Stomach smooth muscle (tissue), 2 donors: ENCODE data around the gene ACO2.
A peak's percentile ranks its signal among the peaks of the same experiment; 100 is the strongest.
"Not testable (repeated sequence)": the region's sequence is repeated elsewhere in the genome, so short reads cannot be mapped to it uniquely, and the experiment has no call there.

Experiments
- H3K27ac ChIP-seq: one replicate; pipeline ENCODE4 v1.7.0; 2013; ENCODE audit warnings: mild to moderate bottlenecking, low read length, inconsistent platforms
- H3K27me3 ChIP-seq, 2 donors: one replicate each; pipeline ENCODE4 v1.7.0; 2013; ENCODE audit warnings: low read length in 2 of 2; ENCODE audit not compliant: insufficient read depth in 2 of 2, control insufficient read depth in 1 of 2
- H3K36me3 ChIP-seq, 2 donors: one replicate each; pipeline ENCODE4 v1.7.0; 2013; ENCODE audit warnings: low read length in 2 of 2; ENCODE audit not compliant: control insufficient read depth in 2 of 2, insufficient read depth in 2 of 2
- H3K4me1 ChIP-seq: one replicate; pipeline ENCODE4 v1.7.0; 2013; ENCODE audit warnings: low read length; ENCODE audit not compliant: control insufficient read depth, insufficient read depth
- H3K4me3 ChIP-seq, 2 donors: one replicate each; pipeline ENCODE4 v1.7.0; 2013; ENCODE audit warnings: low read length in 2 of 2
- H3K9ac ChIP-seq, 2 donors: one replicate each; pipeline ENCODE4 v1.7.0; 2013; ENCODE audit warnings: low read length in 2 of 2, mild to moderate bottlenecking in 1 of 2
- H3K9me3 ChIP-seq, 2 donors: one replicate each; pipeline ENCODE4 v1.7.0; 2013; ENCODE audit warnings: low read length in 2 of 2; ENCODE audit not compliant: control insufficient read depth in 2 of 2
- donor health status: healthy.
- donor health status: Pancreatic carcinoma.

ACO2 gene

DNA sequence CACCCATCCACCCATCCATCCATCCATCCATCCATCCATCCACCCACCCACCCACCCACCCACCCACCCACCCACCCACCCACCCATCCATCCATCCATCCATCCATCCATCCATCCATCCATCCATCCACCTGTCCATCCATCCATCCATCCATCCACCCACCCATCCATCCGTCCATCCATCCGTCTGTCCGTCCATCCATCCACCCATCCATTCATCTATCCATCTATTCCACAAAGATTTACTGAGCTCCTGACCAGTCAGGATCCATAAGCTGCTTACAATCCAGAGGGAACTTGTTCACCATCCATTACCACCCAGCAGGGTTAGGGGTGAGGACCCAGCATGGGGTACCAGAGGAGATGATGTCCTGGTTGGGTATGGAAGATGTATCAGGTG, 103.4 kb downstream of the ACO2 start:
- not testable (repeated sequence) for H3K27me3 ChIP-seq, H3K27ac ChIP-seq, H3K4me3 ChIP-seq, H3K9me3 ChIP-seq, H3K9ac ChIP-seq, H3K36me3 ChIP-seq
- peaks cover 13% of the 10 kb centered on the region for H3K4me1 ChIP-seq

DNA sequence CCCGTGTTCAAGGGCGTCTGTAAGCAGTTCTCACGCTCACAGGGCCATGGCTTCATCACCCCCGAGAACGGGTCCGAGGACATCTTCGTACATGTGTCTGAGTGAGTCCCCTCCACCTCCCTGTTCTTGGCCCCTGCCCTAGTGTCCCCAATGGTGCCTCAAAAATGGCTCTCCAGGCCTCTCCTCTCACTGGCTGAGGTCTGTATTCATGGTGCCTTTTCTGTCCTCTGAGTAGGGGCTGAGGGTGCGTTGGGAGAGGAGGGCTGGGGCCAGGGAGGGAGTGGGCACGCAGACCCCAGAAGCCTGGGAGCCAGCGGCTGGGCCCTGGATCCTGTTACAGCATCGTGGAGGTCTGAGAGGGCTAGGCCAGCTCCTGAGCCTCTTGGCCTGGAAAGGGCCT, 104.8 kb downstream of the ACO2 start:
- Histone ChIP-seq H3K4me3 (no peak overlapping the region), H3K27me3 (no peaks in the 10 kb centered on the region), H3K9me3 (no peaks in the 10 kb centered on the region), H3K36me3 (peaks cover 8 to 12% of the 10 kb centered on the region in 2 donors), H3K27ac (no peak overlapping the region), H3K9ac (no peak overlapping the region), H3K4me1 (peaks cover 12% of the 10 kb centered on the region)

DNA sequence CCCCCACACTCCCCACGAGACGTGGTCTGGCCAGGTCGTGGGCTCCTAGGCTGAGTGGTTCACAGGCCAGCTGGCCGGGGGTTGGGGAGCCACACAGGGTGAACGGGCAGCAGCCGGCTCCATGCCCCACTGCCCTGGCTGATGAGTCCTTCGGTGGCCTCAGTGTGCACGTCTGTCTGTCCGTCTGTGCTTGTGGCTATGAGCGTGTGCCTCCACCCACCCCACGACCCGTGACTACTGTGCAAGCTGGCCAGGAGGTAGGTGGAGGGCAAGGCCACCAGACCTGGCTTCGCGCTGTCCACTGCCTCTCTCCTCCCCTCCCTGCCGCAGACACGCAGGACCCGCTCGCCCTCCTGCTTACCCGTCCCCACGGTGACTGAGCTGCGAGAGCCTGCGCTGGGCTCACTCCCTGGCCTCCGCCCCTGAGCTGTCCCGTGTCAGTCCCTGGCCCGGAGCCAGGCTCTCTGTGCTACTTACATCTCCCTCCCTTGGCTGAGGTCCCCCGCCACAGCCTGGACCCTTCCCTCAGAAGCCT, 106.0 kb downstream of the ACO2 start:
- Histone ChIP-seq H3K27me3 (no peaks in the 10 kb centered on the region), H3K9me3 (no peaks in the 10 kb centered on the region), H3K36me3 (peaks cover 14 to 18% of the 10 kb centered on the region in 2 donors), H3K9ac (no peak overlapping the region), H3K4me3 (peak overlapping the region in 1 of 2 donors; percentile 3), H3K27ac (no peak overlapping the region), H3K4me1 (peaks cover 12% of the 10 kb centered on the region)

DNA sequence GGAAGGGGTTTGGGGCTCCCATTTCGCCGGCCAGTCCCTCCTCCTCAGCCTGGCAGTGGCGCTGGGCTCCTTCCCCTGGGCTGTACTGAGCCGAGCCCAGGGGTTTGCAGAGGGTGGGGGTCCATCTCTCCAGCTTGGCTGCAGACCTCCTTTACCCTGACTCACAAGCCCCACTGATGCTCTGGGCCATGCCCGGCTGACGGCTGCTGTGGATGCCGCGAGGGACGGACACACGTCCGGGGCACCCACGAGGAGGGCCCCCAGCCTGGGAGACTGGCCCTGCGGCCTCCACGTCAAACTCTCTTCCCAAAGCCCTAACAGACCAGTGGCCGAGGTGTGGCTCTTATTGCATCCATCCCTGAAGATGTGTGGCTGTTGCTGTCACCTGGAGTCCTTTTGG, 106.6 kb downstream of the ACO2 start:
- Histone ChIP-seq H3K27me3 (no peaks in the 10 kb centered on the region), H3K9ac (no peak overlapping the region), H3K4me1 (peaks cover 12% of the 10 kb centered on the region), H3K9me3 (no peaks in the 10 kb centered on the region), H3K4me3 (no peak overlapping the region), H3K36me3 (peaks cover 18% of the 10 kb centered on the region in 2 donors), H3K27ac (no peak overlapping the region)

DNA sequence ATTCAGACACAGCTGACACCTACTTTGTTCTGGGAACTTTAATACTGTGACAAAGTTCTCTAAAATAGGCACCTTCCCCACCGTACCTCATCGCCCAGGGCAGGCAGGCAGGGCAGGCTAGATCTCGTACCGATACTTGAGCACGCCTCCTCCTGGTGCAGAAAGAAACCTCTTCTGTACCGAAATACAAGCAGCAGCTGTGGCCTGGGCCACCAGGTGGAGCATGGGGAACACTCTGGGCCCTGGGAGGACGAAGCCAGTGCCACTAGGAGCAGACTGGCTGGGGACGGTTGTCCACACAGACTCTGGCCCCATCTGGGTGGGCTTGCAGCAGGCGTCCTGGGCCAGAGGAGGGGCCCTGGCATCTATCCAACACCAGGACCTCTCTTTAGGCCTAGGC, 108.0 kb downstream of the ACO2 start:
- Histone ChIP-seq H3K36me3 (peaks cover 18% of the 10 kb centered on the region in 2 donors), H3K4me3 (no peak overlapping the region), H3K9ac (no peak overlapping the region), H3K27ac (no peak overlapping the region), H3K9me3 (no peaks in the 10 kb centered on the region), H3K27me3 (no peaks in the 10 kb centered on the region), H3K4me1 (peaks cover 12% of the 10 kb centered on the region)

DNA sequence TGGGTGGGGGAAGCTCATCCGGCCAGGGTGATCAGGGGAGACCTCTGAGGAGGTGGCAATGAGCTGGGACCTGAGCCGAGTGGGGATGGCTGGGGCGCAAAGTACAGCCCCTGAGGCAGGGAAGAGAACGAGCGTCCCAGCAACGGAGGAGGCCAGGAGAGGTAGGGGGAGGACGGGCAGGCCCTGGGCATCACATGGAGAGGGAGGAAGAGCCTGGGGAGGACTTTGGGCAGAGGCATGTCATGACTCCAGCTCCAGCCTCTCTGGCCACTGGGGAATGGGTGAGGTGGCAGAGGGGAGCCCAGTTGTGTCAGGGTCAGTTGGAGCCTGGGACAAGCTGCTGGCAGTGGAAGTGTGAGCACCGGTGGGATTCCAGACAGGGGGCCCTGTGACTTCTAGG, 109.2 kb downstream of the ACO2 start:
- H3K9ac ChIP-seq: no peak overlapping the region
- H3K4me1 ChIP-seq: peaks cover 12% of the 10 kb centered on the region
- H3K36me3 ChIP-seq: peaks cover 18 to 27% of the 10 kb centered on the region in 2 donors
- H3K4me3 ChIP-seq: no peak overlapping the region
- no peaks in the 10 kb centered on the region for H3K27me3 ChIP-seq
- no peaks in the 10 kb centered on the region for H3K9me3 ChIP-seq
- H3K27ac ChIP-seq: no peak overlapping the region
